ENCODE data around the gene CORO1A.

GRCh38 chr16:30184096-30184890 is 891 bp downstream of the CORO1A start:
- peak; percentile 73 for TF ChIP-seq POLR2A (IDR thresholded peaks at IDR 0.05; ENCODE audit: low read depth, low read length)
- peak; percentile 63 for TF ChIP-seq POLR2AphosphoS5 (IDR thresholded peaks at IDR 0.05; ENCODE audit: low read depth, low read length)
